HEK293 (cell line): ENCODE measurements around the gene HBA2.

Experiments
- CTCF ChIP-seq: fragments of 450-650 bp; formaldehyde crosslinking; IDR thresholded peaks from 2 replicates; pipeline ENCODE4 v1.5.1; 2016; ENCODE audit warnings: missing biosample characterization, missing genetic modification characterization
- REST ChIP-seq: fragments of 450-650 bp; formaldehyde crosslinking; IDR thresholded peaks from 2 replicates; pipeline ENCODE4 v1.5.1; 2016; ENCODE audit warnings: missing biosample characterization, missing genetic modification characterization
- ZSCAN30 ChIP-seq: fragments of 450-650 bp; IDR thresholded peaks from 2 replicates; pipeline ENCODE4 v1.5.1; 2018; ENCODE audit warnings: missing biosample characterization, mild to moderate bottlenecking, missing genetic modification characterization, moderate library complexity

- TF ChIP-seq ZSCAN30 (tag by site-specific recombination): no peak
- TF ChIP-seq CTCF (tag by site-specific recombination): no peak
- TF ChIP-seq REST: no peak
These were observed 6.9 kb upstream of the HBA2 start, which contains the start of gene HBM for GRCh38 chr16:165539-166374.
